DOHH2 (cell line): ENCODE measurements around the gene NEK3.

ENCODE experiments used
- EZH2phosphoT487 ChIP-seq: fragments of 200-600 bp; sonication (generic); IDR thresholded peaks from 2 replicates; pipeline ENCODE4 v1.6.1; 2017; ENCODE audit warnings: borderline replicate concordance, mild to moderate bottlenecking, antibody characterized with exemption, low read length, moderate library complexity, mixed read lengths
- TF ChIP-seq, protein P1 (sequence below): fragments of 200-600 bp; sonication (generic); IDR thresholded peaks from one replicate; pipeline ENCODE4 v1.5.1; 2014; ENCODE audit warnings: antibody characterized with exemption, mild to moderate bottlenecking, low read depth, low read length; ENCODE audit not compliant: poor library complexity, severe bottlenecking

DNA sequence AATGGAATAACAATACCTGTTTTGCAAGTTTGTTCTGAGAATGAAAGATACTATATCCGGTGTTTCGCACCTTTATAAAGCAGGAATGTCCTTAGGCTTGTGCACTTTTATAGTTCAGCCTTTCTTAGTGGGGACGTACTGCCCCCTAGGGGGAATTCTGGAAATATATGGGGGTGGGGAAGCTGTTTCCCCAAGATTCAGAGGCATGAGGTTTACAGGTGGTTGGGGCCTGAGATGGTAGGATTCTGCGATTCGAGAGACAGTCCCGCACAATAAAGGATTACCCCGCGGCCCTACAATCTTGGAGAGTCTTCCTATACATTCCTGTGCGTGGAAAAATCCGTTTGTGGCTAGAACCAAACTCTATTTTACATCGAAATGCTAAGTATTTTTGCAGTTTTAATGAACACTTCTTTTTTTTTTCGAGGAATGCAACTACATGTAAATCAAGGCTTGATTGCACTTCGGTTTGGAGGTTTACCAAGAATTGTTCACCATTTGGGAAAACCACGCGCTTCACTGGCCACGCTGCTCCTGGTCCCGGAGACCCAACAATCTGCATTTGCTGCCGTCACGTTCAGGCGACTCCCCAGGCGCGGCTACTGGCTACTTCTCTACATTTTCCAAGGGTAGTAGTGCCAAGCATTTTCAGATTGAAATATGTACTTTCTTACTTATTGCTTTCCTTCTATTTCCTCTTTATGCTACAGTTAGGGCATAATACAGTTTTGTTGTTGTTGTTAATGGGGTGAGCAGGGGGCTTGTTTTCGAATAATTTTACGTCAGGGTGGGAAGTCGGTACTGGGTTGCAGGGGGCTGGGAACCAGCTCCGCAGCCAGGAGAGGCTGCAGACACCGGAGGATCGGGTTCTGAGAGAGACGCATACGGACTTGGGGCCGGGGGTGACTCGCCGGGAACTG lies 31.4 kb downstream of the NEK3 start:
- TF ChIP-seq, protein P1, sequence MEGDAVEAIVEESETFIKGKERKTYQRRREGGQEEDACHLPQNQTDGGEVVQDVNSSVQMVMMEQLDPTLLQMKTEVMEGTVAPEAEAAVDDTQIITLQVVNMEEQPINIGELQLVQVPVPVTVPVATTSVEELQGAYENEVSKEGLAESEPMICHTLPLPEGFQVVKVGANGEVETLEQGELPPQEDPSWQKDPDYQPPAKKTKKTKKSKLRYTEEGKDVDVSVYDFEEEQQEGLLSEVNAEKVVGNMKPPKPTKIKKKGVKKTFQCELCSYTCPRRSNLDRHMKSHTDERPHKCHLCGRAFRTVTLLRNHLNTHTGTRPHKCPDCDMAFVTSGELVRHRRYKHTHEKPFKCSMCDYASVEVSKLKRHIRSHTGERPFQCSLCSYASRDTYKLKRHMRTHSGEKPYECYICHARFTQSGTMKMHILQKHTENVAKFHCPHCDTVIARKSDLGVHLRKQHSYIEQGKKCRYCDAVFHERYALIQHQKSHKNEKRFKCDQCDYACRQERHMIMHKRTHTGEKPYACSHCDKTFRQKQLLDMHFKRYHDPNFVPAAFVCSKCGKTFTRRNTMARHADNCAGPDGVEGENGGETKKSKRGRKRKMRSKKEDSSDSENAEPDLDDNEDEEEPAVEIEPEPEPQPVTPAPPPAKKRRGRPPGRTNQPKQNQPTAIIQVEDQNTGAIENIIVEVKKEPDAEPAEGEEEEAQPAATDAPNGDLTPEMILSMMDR: peak; percentile 79
- TF ChIP-seq EZH2phosphoT487: 0 out of 2 replicates have a peak, but pooled peaks have one; percentile 59
